GM20000 (cell line): ENCODE measurements around the gene TAF8.

ENCODE experiments used
- DNase-seq: peaks from one replicate; pipeline ENCODE4 v3.0.0; 2012; ENCODE audit warnings: low spot score
- CTCF ChIP-seq: IDR thresholded peaks from 2 replicates; pipeline ENCODE4 v1.5.1; 2012; ENCODE audit warnings: mild to moderate bottlenecking, control low read depth; ENCODE audit errors: extremely low read depth, missing control alignments

The TAF8 gene

GRCh38 chr6:42103753-42104094, 53.4 kb downstream of the TAF8 start:
- DNase-seq = no peak
- TF ChIP-seq CTCF = no peak

- DNase-seq = peak; percentile 92
- TF ChIP-seq CTCF = peak; percentile 93
Observed at GRCh38 chr6:42104095-42104803, 53.9 kb downstream of the TAF8 start.

- DNase-seq = no peak
- TF ChIP-seq CTCF = no peak
Observed at GRCh38 chr6:42104804-42105125, 54.4 kb downstream of the TAF8 start.

GRCh38 chr6:42105156-42105648, 54.9 kb downstream of the TAF8 start:
- DNase-seq = peak; percentile 35
- no peak for TF ChIP-seq CTCF

- TF ChIP-seq CTCF = no peak
- DNase-seq = no peak
Observed at GRCh38 chr6:42105709-42106108, 55.4 kb downstream of the TAF8 start.

GRCh38 chr6:42106112-42107023, 56.0 kb downstream of the TAF8 start:
- no peak for DNase-seq
- TF ChIP-seq CTCF = no peak

GRCh38 chr6:42108071-42108470, 57.7 kb downstream of the TAF8 start:
- DNase-seq = no peak
- TF ChIP-seq CTCF = no peak
